Tongue (tissue), 2 donors: ENCODE data around the gene WNT8B. TPM values are rescaled to one million over a fixed set of nuclear protein-coding genes. Genes with fewer than 3 reads are reported as not detected.
A peak's percentile ranks its signal among the peaks of the same experiment; 100 is the strongest.

Source experiments
- DNase-seq: peaks from one replicate; pipeline ENCODE4 v3.0.0-alpha.2; 2015
- total RNA-seq: library from RNA; depleted of rRNA; stranded (reverse); fragments of >200 nt; gene quantifications from one replicate; pipeline ENCODE4 v1.2.3, GENCODE V29; 2014

WNT8B gene
- total RNA-seq, 1 donor from 2014 or later = not detected

- DNase-seq = no peak
Measured at GRCh38 chr10:100483876-100484666, 21.3 kb downstream of the WNT8B start.

DNA sequence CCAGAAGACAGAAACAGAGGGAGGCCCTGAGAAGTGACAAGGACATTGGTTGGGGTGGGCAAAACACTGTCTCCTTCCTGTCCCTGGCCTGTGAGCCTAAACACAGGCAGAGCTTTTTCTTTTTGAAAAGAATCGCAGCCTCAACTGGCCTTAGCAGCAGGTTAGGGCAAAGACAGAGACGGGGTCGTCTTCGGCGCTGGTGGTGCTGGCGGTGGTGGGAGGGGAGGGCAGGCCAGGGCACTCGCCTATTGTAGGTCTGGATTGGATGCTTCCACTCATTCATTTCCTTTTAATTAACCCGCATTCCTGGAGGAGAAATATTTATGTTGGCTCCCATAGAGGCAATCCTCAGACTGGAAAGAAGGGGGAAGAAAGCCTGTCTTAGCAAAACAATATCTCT lies 22.6 kb downstream of the WNT8B start:
- DNase-seq = no peak

DNA sequence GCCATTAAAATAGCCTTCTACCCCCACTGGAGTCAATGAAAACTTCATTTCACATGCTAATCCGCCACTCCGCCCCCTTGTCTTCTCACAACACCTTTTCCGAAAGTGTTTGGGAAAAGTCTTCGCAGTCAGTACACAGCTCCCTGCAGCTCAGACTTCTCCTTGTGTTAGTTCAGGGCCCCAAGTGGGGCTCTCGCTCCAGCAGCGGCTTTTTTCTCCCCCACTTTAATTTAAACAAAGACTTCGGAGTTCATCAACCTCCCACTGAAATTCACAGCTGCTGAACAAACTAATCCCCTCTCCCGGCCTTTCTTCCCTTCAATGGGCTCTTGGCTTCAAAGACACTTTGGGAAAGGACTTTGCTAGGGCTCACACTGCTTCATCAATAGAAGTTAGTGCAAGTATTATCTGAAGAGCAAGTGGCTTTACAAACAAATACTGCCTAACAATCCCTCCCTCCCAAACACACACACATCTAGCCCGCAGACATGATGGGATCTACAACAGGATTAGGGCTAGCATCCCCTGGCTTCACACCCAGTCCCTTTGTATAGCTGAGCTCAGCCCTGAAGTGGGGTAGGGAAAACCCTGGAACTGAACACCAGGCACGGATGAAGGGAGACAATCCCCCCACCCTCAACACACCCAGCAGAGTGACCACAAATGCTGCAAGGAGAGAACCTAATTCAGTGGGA lies 23.1 kb downstream of the WNT8B start:
- no peak for DNase-seq

DNA sequence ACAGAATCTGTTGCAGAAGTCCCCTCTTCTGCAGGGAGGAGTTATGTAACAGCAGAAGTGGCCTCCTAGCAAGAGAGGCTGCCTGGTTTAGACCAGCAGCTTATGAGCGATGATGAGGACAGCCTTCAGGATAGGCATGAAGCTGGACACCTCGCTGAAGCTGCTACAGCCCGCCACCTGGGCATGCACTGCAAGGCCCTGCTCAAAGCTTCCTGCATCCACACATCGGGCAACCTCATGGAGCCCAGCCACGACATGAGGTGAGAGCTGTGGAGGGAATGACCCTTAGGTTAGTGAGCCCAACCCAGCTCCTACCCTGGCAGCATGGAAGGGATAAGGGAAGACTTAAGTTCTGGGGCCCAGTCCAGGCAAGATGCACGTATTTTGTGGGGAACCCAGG lies 24.7 kb downstream of the WNT8B start:
- no peak for DNase-seq

GRCh38 chr10:100489396-100489795 lies 26.6 kb downstream of the WNT8B start:
- DNase-seq = no peak

DNA sequence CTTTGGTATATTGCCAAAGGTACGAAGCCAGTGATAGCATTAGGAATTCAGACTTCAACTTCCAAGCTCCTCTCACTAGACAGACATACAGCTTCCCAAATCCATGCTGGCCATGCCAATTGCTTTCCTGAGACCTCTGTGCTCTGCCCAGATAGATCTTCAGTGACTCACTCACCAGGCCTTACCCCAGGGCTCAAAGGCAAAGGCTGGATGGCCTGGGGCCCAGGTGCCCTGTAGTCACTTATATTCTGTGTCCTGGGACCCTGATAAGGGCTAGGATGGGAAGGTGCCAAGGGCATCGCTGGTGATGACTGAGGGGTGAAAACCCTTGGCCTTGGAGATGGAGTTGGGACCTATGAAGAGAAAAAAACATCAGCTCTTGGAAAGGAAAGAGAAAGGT lies 27.7 kb downstream of the WNT8B start:
- no peak for DNase-seq

DNA sequence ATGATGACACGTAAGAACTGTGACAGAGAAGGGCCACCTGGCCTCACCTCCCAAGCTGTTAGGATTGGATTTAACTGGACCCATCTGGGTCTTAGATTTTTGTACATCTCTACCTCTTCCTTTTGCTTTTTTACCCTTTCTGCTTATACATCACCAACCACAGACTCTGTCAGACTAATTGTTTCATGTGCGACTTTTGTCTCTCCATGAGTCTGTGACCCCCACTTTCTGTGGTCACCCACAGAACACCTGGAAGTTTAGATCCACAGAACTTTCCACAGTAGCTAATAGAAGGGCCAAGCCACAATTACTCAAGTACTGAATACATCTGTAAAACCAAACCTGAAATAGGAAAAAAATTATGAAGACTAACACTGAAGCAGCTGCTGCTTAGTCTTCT lies 33.8 kb downstream of the WNT8B start:
- no peak for DNase-seq

GRCh38 chr10:100498059-100498458 lies 35.2 kb downstream of the WNT8B start:
- DNase-seq = no peak

DNA sequence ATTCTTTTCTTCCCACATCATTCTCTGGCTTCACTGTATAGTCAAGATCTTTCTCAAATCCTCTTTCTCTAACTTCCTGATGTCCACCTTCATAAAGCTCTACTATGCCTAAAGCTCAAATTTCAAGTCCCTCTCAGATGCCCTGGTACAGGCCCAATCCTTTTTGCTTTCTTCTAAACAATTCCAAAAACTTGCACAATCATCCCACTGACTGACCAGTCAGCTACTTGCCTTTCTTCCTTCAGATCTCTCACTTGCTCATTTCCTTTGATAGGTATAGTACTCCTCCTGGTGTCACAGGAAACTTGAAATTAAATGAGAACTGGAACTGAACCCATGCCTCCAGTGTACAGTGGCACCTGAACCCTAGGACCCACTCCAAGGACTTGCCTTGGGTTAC lies 38.6 kb downstream of the WNT8B start:
- no peak for DNase-seq

DNA sequence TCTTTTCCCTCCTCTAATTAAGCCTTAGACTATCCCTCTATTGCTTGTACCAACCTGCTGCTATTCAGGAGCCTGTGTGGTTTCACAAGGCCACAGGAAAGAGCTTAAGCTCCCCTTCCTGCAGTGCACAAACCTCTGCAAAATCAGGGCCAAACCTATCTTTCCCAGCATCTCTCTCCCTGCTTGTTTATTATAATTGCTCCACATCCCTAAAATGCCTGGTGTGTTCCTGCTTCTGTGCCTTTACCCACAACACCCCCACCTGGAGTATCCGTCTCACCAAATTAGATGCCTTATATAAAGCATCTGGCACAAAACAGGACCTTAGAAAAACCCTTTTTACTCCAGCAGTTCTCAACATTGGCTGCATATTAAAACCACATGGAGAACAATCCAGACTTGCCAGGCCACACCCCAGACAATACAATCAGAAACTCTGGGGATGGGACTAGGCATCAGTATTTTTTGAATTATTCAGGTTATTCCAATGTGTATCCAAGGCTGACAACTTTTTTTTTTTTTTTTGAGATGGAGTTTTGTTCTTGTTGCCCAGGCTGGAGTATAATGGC lies 40.2 kb downstream of the WNT8B start:
- DNase-seq = no peak

- DNase-seq = no peak
Measured at GRCh38 chr10:100504096-100504495, 41.3 kb downstream of the WNT8B start.

DNA sequence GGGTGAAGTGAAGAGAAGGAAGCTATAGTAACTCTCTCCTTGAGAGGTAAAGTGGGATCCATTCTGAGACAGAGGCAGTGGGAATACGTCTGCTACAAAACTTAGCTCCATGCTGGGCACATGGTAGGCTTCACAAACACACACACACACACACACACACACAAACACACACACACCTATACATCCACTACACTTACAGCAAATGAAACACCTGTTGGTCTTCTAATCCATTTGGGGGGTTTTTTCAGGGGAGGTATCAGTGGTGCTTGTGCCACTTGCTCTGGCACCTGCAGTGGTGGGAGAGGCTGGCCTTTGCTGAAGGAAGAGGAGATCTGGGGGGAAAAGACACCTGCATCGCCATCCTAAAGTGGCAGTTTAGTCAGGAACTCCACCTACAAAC lies 42.4 kb downstream of the WNT8B start:
- no peak for DNase-seq

GRCh38 chr10:100506596-100507356 lies 44.0 kb downstream of the WNT8B start:
- DNase-seq = no peak

DNA sequence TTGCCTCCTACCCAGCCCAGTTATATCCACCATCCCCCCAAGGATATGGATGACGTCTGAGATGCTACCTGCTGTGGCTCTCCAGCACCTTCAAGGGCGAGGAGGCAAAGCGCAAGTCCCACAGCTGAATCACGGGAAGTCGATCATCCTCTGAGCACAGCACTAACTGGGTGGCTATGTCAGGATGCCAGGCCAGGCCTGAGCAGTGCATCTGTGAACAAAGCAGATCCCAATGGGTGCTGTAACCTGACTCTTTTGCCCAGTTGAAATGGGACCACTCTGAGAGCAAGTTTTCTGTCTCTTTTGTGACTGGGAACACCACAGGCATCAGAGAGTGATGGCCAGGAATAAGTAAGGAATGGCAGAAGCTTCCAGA lies 44.5 kb downstream of the WNT8B start:
- no peak for DNase-seq

DNA sequence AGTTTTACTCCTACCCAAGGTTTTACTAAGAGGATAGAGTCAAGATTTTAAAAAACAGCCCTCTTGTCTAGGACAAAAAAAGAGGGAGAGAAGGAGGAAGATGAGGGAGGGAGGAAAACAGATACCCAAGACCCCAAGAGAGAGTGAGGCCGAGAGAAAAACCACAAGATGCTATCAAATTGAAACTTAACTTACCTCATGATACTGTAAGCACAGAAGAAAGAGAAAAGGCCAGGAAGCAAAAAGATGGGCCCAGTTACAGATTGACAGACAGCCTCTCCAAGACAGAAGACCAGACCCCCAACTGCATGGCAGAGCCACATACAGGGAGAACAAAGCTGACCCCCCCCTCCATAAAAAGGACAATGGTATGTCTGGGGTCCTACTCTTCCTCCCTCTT lies 45.5 kb downstream of the WNT8B start:
- no peak for DNase-seq

DNA sequence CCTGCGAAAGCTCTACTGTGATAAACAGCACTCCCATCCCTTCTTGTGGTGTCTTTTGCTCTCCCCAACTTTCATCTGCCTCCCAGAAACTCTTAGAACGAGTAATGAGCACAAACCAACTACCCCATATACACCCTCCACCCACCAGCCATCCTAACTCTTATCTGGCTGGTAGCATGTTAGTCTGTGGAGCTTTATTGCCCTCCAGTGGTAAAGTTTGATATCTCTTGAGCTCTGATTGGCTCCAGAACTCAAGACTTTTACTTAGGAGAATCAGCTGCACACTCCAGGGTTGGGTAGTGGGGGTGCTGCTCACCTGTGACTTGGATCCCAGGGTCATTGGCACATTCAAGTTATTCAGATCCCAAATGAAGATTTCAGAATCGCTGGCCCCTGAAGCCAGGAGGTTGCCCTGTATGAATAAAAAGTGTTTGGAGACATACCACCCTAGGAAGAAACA lies 45.9 kb downstream of the WNT8B start:
- DNase-seq = peak; percentile 38

- DNase-seq = peak; percentile 10
Measured at GRCh38 chr10:100509241-100509840, 46.5 kb downstream of the WNT8B start.

DNA sequence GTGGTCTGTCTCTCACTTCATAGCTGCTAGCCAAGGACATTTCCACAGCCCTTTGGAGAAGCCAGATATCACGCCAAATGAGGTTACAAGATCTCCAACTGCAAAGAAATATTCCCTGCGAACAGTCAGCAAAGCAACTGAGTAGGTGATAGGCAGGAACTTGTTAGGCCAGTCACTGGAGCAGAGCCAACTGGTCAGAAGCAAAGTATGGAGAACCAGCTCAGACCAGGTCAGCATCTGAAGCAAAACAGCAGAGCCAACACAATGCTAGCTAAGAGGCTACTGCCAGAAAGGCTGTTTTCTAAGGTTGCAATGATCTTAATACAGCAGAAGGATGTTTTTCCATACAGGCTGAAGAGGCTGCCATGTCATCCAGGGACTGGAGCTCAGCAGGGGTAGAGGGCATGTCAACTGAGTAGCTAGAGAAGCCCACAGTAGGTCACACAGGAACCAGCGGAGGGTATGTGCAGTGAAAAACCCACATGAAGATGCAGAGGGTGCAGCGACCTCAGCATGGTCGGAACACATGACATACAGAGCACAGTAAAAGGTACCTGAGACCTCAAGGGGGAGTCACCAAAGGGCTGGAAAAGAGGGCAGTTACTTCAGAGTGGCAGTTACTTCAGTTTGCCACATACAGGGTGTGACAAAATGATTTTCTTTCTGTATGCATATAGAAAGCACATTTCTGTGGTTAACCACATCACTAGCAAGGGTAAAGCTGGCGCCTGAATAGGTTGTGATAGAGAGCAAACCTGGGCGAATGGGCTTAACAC lies 47.9 kb downstream of the WNT8B start:
- no peak for DNase-seq

DNA sequence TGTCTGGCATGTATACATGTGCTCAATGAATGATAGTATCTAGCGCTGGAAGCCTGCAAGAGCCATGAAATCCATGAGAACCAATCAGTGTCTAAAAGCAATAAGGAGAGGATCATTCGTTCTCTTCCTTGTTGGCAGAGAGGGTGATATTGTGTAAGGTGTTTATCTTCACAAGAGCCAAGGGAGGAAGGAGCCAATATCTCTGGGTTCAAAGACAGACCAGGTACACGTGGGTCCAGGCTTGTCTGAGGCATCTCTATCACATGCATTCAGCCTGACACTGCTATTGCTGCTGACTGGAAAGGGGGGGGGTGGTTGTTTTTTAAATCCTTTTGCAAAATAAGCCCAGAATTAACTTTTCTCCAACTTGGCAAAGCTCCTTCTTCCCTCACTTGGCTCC lies 52.8 kb downstream of the WNT8B start:
- no peak for DNase-seq

- DNase-seq = no peak
Measured at GRCh38 chr10:100516847-100517246, 54.0 kb downstream of the WNT8B start.

DNA sequence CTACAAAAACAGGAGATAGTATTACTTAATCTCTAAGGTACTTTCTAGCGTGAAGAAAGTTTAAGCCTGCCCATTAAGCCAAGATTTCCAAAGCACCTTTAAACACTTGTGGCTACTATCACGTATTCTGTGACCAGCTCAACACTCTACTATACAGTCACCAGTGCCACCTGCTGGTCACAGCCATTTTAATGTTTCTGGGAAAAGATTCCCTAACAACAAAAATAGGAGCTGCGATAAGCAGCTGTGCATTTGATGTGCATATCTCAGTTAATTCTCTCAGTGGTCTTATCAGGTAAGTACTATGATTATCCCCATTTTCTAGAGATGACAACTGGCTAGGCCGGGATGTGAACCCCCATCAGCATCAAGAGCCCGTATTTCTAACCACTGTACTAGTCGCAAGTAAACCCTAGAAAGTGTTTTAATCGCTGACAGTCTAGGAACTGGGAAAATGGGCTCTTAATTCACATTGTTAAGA lies 56.0 kb downstream of the WNT8B start:
- peak; percentile 77 for DNase-seq
